NCI-H1105 treated with DMSO at 0.1 percent for 48 hours (cell line): ENCODE measurements around the gene SALL1.

Source experiments
- DNase-seq: peaks from one replicate; lab custom pipeline; 2025; lab: John Stamatoyannopoulos, UW

SALL1 gene

DNA sequence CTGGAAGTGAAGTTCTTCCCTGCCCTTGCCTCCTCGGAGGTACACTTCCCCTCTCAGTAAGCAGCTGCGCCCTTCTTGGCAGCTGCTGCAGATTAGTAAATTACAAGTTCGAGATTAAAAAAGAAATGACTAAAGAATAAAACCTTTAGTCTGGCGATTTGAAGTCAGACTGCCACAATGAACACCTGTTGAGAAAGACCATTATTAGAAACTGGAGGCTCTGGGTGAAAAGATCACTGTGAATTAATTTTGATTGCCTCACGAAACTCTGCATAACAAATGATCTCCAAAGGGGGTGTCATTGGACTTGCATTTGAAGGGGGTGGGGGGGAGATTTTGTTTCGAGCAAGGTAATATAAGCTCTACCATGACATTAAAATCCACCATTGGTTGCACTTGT lies 39.3 kb downstream of the SALL1 start:
- no peak for DNase-seq

DNA sequence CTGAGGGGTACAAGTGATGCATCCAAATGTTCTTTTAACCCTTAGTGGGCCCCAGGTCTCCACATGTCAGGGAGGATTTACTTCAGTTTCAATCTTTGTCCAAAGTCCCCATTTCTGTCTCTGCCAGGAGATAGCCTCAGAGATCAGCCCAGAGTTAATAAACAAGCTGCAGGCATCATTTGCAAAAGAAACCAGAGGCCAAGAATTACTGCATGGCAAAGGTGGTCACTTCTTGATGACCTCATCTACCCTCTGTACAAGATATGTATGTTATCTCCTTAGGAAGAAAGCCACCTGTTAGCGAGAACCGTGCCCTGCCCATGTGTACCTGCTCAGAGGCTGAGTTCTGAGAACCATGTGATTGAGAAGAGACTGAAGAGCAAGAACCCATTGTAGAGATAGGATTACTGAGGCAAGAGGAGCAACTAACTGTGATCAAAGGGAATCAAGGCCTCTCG lies 40.3 kb downstream of the SALL1 start:
- DNase-seq, result no peak

DNA sequence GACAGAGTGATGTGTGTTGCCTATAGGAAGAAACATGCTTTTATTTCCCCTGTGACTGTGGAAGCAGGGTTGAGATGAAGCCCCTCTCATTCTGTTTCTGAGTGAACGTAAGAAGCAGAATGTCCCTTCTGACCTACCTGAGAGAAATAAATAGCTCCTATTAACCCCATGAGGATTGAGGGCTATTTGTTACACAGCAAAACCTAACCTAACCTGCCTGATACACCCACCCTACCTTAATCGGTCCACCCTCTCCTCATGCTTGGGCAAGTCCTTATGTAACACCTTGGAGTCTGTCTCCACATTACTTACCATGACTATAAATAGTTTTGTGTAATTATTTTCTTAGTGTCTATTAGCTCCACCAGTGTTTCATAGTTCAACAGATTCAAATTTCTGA lies 41.9 kb downstream of the SALL1 start:
- DNase-seq, result no peak

DNA sequence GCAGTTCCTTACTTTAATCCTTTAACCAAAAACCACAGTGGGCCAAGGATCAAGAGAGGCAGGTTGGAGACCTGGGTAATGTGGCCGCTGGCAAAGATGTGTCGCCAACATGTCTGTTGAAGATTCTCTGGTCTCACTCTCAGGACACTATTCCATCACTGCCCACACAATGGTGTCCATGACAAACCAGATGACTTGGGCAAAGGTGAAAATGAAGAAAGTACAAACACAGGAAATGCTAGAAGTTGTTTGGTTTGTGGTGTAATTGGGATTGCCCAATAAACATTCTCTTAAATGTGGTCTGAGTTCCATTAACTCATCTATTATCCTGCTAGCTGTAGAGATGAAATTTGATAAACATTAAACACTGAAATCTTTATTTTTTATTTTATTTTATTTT lies 43.3 kb downstream of the SALL1 start:
- DNase-seq, result no peak

DNA sequence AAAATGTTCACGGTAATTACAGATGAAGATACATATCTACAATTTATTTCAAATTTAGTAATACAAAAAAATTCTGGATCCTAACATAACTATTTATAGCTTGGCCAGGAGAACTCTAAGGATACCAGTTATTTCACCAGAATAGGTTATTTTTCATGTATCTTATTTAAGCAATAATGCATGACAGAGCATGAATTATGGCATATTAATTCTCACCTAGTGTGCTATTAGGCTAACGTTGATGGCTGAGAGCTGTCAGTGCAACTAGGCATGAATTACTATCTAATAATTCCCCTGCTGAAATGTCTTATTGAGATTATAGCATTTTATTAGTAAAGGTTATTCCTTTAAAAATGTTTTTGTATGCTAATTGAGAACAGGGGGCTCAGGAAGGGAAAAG lies 44.5 kb downstream of the SALL1 start:
- DNase-seq, result no peak

DNA sequence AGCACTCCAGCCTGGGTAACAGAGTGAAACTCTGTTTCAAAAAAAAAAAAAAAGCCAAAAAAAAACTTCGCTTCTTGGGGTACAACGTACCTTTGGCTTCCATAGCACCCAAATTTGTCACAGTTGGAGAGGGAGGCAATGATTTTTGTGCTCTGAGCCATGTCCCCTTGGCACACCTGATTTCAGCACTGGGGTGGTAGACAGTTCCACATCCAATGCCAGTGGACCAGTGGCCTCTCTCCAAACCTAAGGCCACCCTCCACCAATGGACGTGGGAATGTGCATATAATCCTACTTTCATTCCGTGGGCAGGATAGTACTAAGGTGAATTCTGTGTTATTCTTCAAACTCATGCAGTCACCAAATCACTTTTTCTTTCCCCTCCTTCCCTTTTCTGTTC lies 47.5 kb downstream of the SALL1 start:
- no peak for DNase-seq

DNA sequence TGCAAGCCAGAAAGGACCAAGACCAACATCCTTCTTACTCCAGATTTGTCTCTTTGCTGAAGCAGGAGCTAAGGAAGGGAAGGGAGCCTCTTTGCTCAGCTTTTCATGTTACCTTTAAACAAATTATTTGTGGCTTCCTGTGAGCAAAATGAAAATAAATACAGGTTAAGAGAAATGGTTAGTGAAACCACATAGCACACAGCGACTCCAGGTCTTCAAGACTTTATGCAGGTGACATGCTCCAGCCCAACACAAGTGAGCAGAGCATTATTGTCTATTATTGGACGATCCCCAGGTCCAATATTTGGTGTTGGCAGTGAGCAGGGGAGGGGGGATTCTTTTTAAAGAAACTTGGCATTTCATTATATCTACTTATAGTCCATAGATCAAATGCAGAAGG lies 53.3 kb downstream of the SALL1 start:
- DNase-seq, result no peak

DNA sequence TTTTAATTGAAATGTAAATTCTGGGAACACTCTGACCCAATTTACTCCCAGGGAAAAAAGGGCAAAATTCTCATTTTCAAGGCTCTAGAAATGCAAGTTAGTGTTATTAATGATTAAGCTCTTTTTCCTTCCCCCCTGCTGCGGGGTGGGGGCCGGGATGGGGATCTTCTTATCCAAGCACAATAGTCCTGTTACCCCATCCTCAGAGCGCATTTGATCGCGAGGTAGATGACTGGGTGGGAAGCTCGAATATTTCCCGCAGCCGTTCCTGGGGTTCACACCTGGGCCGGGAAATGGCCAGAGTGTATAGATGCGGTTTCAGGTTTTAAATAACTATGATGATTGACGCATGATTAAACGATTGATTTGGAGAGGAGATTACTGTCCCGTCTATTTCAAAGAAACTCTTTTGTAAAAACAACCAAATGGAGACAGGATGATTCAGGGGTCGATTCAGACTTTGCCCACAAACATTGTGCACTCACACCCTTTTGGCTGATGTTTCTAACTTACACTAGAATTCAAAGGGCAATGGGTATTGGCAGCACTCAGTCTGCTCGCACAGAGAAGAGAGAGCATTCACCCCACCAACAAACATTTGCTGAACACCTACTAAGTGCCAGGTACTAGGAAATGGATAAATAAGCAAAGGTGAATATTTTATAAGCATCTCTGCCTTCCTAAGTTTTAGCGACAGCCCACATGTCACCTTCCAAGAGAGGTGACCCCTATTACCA lies 55.0 kb downstream of the SALL1 start:
- DNase-seq, result no peak

DNA sequence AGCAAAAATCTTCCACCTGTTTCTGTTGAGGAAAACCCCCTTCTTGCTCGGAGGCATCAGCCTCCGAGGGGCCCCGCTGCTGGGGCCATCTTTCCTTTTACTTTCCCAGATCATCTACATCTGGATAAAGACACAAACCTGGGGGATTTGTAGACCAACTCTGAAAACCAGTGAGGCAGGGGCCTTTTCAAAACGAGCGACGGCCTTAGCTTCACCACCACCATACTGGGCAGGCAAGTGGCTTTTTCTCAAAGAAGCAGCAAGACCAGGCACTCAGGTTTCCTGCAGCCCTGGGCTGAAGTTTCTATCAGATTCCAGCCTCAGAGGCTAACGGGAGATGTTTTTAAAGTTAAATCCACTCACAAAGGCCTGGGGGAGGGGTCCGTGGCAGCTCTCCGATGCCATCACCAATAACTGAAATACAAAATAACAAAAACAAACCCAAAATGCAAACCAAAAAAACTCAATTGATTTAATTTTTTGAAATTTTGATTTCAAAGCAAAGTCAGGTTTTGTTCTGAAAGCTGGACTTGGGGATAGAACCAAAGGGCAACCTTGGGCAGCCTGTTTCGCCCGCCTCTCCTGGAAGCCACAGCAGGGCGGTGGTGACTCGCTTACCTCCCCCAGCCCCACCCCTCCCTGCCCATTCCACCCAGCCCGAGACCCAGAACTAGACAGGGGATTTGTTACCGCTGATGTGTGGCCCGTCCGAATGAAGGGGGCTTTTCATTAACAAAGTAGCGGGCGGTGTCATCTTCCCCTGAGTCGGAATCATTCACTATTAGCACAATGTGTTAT lies 55.8 kb downstream of the SALL1 start:
- no peak for DNase-seq

DNA sequence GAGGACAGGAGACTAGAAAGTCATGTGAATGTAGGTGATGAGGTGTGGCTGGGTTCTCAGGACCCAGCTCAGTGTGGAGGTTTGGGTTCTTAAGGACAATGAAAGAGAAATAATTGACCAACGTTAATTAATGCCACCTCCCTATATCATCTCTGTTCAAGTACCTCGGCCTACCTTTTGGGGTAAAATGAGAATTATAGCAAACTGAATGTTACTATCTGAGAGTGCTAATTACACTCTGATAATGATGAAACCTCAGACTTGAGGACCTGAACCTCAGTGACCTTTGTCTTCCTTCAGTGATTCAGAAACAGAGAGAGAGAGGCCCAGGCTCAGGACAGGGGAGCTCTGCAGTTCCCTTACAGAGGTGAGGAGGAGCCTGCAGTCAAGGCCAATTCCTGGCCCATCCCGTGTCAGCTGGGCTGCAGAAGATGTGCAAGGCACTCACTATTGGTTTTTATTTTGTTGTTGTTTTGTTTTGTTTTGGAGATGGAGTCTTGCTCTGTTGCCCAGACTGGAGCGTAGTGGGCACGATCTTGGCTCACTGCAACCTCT lies 57.3 kb downstream of the SALL1 start:
- no peak for DNase-seq
